ENCODE results near the gene GLB1L.
A peak's percentile ranks its signal among the peaks of the same experiment; 100 is the strongest.
"Not testable (repeated sequence)": the region's sequence is repeated elsewhere in the genome, so short reads cannot be mapped to it uniquely, and the experiment has no call there.

Gene GLB1L

GRCh38 chr2:219245148-219245898 lies at the start of gene GLB1L, which contains the start of gene STK16:
Gene GLB1L (minus strand): TSS chr2:219245444. CDS start chr2:219243573, 1,871 bp downstream.
Gene STK16 (plus strand): TSS chr2:219245479. CDS start chr2:219246000, 521 bp downstream.
- DNase-seq = peak; percentile 87

DNA sequence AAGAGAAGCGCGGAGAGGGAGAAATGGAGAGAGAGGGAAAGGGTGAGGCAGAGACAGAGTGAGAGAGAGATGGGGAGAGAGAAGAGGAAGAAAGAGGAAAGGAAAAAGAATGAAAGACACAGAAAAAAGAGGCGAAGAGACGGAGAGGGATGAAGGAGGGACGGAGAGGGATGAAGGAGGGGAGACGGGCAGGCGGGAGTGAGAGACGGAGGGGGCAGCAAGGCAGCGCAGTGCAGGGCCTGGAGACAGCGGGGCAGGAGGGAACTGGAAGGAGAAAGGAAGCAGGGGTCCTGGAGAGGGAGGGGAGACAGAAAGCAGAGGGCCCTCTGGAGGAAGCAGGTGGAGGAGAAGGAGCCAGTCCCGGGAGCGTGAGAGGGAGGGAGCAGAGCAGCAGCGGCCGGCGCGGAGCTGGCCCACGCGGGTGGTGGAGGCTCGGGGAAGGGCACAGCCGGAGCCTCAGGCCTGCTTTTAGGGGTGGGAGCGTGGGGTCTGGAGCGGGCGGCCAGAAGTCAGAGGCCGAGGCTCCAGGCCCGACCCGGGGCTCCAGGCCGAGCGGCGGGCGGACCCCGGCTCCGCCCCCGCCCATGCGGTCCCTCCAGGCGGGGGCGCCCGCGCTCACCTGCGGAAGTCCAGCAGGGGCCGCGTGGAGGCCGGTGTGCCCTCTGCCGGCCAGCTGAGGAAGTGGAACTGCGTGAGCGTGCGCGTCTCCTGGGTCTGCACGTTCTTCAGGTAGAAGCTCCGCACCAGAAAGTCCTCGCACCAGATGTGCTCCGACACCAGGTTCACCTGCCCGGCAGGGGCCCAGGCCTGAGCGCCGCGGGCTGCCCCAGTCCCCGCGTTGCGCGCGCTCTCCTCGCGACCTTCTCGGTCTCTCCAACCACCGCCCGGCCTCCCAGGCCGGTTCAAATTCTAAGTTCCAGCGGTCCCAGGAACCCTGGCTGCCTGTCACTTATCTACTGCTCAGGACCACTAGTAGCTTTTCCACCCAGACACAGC lies 49.4 kb upstream of the GLB1L start:
- DNase-seq = peak; percentile 79

GRCh38 chr2:219293736-219294231 lies 48.5 kb upstream of the GLB1L start:
- DNase-seq = no peak

- no peak for DNase-seq
Observed at GRCh38 chr2:219292616-219293015, 47.4 kb upstream of the GLB1L start.

- DNase-seq = no peak
Observed at GRCh38 chr2:219291910-219292490, 46.8 kb upstream of the GLB1L start.

GRCh38 chr2:219291394-219291793 lies 46.1 kb upstream of the GLB1L start:
- no peak for DNase-seq

DNA sequence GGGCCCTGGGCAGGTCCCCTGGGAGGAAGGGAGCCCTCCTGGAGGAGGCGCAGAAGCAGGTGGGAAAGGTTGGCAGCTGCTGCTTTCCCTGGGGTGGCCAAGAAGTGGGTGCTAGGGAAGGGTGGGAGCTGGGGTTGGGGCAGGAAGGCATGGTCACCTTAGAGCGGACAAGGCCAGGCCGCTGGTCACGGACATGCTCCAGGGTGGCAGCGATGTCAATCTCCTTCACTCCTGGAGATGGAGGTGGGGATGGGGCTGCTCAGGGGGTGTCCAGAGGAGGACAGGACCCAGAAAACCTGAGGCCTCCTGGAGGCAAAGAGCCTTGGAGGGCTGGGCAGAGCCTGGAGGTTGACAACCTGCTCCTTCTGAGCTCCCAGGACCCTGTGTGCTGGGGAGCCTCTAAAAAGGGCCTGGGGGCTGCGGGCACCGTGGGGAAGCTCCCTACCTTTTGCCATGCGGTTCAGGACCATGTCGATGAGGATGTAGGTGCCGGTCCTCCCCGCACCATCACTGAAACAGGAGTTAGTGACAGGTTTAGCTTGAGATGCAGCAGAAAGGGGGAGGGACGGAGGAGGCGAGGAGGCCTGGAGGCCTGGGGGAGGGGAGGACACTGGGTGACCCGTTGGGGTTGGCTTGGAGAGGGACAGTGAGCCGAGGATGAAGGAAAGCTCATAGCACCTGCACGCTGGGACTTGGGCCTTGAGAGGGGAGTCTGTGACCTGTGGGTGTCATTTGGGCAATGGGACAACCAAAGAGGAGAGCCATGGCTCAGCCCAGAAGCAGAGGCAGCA lies 45.3 kb upstream of the GLB1L start:
- DNase-seq = no peak

- DNase-seq = no peak
Observed at GRCh38 chr2:219289537-219290361, 44.5 kb upstream of the GLB1L start.

DNA sequence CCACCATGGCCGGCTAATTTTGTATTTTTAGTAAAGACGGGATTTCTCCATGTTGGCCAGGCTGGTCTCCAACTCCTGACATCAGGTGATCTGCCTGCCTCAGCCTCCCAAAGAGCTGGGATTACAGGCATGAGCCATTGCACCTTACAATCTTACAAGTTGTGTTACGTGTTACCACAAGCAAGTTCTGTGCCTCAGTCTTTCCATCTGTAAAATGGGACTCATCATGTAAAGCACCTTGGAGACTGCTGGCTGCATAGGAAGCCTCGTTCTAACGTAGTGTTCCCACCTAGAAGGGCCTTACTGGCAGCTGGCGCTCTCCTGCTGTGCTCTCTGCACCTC lies 43.9 kb upstream of the GLB1L start:
- no peak for DNase-seq

DNA sequence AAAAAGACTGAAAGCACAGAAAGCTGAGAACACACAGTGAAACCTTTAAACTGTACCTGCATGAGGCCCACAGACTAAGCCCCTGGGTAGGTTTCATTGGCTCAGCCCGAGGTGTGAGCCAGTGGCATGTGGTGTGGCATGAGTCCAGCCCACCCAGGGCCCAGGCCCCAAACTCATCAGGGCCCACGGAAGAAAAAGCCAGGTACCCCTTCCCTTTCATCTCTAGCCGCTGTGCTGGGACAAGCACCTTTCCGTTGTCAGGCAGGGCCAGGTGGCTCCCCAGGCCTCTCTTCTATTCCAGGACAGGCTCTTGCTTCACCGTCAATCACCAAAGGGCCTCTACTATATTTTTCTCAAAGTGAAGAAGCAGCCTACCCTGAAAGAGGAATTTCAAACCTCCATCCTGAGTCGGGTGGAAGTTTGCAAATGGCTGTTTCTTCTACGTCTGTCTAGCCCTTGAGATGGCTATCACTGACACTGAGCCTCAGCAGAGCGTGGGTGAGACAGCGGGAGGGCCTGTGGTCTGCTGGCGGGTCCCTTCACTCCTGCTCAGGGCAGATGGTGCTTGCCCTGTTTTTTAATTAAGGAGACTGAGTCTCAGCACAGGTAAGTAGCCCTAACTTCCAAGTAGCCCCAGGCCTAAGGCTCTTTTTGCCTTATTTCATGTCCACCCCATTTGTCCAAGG lies 42.5 kb upstream of the GLB1L start:
- DNase-seq = no peak

DNA sequence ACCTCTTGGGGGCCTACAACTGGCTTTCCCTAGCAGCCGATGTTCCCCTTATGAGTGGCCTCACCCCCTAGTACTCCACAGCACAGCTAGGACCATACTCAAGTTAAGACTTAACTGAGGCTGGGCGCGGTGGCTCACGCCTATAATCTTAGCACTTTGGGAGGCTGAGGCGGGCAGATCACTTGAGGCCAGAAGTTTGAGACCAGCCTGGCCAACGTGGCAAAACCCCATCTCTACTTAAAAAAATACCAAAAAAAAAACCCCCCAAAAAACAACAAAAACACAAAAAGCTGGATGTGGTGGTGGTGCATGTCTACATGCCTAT lies 41.8 kb upstream of the GLB1L start:
- not testable (repeated sequence) for DNase-seq

GRCh38 chr2:219286436-219287115 lies 41.3 kb upstream of the GLB1L start:
- DNase-seq = no peak

DNA sequence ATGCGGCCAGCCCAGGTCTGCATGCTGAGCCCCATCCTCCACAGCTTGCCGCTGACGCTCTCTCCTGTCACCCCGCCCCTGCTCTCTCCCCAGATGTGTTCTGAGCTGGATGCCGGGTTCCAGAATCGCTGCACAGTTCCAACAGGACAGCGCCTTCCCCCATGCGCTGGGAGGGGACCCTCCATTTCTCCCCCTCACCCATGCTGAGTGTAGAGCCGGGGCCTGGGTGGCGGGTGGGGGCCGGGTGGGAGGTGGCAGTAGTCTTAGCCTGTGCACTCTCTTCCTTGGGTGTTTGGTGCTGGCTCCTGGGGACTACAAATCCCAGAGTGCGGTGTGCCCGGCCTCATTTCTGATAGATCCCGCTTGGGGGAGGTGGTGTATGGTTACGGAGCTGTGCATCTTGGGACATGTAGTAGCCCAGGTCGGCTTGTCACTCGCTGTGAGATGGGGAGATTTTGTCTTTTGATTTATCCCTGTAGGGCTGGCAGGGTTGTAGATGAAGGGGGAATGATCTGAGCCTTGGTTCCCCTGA lies 40.7 kb upstream of the GLB1L start:
- no peak for DNase-seq

GRCh38 chr2:219285373-219285735 lies 40.1 kb upstream of the GLB1L start:
- DNase-seq = no peak

- no peak for DNase-seq
Observed at GRCh38 chr2:219284501-219285372, 39.5 kb upstream of the GLB1L start.

DNA sequence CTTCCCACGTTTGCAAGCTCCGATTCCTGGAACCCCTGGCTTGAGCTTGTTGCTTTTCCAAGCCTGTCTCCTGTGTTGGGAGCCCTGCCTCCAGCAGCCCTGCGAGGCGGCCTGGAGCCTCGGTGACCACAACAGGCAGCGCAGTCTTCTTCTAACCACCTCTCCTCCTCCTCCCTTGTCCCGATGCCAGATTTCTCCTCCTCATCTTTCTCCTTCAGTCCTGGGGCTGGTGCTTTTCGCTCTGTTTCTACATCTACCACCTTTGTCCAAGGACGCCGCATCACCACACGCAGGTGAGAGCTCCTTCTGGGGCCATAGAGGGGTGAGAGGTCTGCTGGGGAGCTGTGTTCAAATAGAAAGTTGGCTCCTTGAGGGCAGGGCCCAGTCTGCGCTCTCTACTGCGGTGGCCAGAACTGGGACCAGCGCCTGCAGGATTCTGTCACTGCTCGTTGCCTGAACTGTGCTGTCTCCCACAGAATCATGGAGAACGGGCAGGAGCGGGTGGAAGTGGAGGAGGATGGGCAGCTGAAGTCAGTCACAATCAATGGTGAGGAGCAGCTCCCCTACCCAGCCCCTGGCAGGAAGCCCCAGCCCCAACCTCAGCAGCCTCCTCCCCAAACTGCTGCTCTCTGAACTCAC lies 37.8 kb upstream of the GLB1L start:
- no peak for DNase-seq

DNA sequence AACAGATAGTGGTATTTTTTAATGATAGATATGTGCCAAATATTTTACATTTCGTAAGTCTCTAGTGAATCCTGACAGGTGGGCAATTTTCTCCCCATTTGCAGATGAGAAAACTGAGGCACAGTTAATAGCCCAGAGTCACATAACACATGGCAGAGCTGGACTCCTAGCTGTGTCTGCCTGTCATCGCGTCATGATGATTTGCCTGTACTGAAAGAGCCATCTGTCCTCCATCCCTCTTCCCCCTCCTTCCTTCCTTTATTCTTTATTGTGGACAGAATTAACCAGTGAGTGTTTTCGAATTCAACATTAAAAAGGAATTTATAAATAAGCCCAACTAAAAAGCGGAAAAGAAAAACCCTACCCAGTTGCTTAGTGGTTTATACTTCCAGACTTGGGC lies 37.1 kb upstream of the GLB1L start:
- no peak for DNase-seq

DNA sequence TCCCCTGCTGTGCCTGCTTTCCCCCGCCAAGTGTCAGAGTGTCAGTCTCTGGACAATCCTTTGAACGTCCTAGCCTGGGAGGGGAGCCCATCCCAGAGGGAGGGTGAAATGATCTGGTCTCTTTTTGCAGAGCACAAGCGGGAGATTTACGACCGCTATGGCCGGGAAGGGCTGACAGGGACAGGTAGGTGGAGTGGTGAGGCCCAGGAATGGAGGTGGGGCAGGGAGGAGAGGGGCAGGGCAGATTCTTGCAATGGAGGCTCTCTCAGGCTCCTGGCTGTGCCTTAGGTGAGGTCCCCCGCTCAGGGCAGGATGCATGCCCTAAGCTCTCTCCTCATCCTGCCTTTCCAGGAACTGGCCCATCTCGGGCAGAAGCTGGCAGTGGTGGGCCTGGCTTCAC lies 36.3 kb upstream of the GLB1L start:
- DNase-seq = no peak

DNA sequence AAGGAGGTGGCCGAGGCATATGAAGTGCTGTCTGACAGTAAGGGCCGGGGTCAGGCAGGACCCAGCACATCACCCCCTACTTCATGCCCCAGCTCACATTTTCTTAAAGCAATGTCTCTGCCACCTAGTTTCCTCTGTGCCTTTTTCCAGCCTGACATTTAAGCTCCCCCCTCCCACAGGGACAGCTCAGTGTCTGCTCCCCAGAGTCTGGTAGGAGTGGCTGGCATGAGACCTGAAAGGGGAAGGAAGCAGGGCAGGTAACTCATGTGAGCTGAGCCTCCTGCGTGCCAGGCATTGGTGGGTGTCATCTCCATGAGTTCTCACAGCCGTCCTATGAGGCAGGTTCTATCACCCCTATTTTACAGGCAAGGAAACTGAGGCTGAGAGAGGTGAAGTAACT lies 35.4 kb upstream of the GLB1L start:
- DNase-seq = no peak
